Stimulated activated CD4-positive, alpha-beta T cell treated with anti-CD3 and anti-CD28 coated beads, Interleukin-1b, Interleukin-23, amount 100 ng/mL, for 1 hour (primary cell): ENCODE measurements around the gene PDE4D.

Source experiments
- DNase-seq, 2 donors: peaks; one replicate each; pipeline ENCODE4 v3.0.0-alpha.2; 2020; ENCODE audit warnings: low read depth in 2 of 2

The PDE4D gene

DNA sequence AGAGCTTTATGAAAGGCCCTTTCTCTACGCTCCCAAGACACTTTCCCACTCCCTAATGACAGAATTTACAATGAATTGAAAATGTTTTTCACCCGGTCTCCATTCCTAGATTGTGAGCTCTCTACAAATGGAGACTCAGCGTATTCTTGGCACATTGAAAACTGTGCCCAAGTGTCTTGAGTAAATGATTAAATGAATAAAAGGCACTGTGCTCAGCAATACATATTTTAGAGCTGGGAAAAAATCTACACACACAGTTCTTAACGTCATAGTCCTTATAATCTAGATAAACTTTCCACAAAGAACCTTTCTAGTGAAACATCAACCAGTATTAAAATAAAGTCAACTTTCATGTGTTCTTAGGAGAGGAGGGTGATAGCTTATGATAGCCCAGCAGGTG is 676.7 kb downstream of the PDE4D start:
- DNase-seq: no peak

- no peak for DNase-seq
Measured at GRCh38 chr5:59212596-59212995, 680.9 kb downstream of the PDE4D start.

GRCh38 chr5:59209758-59210359 is 683.7 kb downstream of the PDE4D start:
- DNase-seq: no peak

DNA sequence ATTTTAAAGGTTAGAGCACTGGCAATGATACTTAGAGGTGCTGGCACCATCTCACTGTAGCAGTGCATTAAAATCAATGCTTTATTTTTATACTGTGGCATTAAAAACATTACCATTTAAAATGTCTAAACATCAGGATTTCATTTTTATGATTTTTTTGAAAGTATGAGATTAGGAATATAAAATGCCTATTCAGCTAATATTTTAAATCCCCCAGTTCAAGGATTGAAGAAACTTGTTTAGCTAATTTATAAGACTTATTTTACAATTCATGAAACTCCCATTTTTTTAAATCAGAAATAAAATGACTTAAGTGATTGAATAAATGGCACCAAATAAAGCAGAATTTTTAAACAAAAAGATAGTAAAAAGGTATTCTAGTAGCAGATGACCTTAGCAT is 685.1 kb downstream of the PDE4D start:
- no peak for DNase-seq

- DNase-seq: no peak
Measured at GRCh38 chr5:59207401-59207800, 686.1 kb downstream of the PDE4D start.

GRCh38 chr5:59206132-59206581 is 687.4 kb downstream of the PDE4D start:
- DNase-seq: no peak

GRCh38 chr5:59204114-59204897 is 689.2 kb downstream of the PDE4D start:
- DNase-seq: no peak

DNA sequence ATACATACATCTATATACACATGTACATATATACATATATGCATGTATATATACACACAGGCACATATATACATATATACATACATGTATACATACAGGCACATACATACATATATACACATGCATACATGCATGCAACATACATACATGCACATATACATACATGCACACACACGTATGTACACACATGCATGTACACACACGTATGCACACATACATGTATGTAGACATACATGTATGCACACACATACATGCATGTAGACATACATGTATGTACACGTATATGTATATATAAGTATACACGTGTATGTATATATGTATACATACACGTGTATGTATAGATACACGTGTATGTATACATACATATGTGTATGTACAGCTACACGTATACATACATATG is 693.7 kb downstream of the PDE4D start:
- DNase-seq: no peak

GRCh38 chr5:59198832-59199231 is 694.7 kb downstream of the PDE4D start:
- no peak for DNase-seq

DNA sequence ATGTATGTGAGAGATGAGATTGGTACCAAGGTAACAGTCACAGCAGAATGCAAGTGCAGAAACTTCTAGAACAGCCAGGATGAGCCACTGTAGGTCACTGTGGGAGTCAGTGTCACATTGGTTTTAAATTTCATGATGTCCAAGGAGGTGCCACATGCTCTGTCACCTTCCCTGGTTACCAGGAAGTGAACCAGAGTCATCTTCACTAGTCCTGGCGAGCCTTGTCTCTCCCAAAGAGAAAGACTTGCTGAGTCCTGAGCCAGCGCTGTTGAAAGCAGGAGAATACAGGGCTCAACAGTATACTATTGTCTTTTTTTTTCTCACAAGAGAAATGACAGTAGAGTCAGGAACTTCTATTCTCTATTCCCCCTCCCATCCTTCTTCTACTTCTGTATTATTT is 695.2 kb downstream of the PDE4D start:
- DNase-seq: no peak

DNA sequence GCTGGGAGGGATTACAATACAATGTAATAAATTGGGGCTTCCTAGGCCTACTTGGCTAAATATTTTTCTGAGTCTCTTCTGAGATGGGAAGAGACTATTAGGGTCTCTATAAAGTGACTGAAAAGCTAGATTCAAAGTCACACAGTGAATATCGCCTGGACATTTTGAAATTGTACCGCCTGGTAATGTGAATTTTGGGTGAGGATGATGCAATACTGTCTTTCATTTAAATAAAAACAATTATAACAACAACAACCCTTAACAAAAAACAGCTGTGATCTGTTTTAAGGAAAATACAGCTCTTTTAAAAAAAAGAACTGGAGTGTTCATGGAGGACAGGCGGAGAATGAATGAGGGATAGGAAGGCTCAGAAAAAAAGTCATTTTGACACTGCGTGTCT is 695.6 kb downstream of the PDE4D start:
- no peak for DNase-seq

DNA sequence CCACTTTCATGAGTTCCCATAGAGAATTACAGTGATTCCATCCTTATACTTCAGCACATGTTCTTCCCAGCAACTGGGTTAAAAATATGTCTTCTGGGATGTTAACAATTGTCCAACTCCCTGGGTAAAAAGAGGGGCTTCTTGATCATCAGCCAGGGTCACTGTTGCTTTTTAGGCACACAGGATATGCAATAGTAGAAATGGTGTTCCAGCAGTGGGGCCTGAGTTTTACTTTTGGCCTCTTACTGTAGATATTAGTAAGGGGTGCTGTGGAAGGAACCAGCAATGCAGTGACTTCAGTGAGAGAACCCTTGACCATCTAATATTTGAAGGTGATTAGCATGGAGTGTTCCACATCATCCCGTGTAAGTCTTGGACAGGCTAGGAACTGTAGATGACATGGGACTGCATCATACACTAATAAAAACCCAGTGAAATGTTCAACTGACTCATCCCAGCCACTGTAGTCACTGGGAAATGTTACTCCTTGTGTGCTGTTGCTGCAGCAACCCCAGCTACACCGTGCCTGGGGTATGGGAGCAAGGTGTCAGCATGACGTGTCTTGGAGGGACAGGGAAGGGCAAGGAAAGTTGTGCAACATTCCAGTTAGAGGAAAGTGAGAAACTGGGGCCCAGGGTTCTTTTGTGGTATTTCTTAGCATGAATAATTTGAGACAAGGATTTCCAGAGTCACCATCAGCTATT is 699.8 kb downstream of the PDE4D start:
- DNase-seq: no peak

DNA sequence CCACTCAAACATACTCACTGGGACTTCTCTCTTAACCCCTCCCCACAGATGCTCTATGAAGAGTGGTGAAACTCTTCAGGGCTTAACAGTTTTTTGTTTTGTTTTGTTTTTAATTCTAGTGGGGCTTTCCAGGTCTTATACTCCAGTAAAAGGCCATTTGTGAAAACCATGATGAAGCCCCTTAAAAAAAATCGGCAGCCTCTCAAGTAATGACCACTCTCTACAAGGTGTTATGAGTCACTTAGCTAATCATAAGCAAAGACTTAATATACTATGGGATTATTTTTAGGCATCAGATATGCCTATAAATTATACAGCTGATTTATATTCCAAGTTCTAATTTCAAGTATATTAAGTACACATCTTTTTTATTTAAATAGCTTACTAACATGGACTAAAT is 702.8 kb downstream of the PDE4D start:
- DNase-seq: no peak

GRCh38 chr5:59189472-59190244 is 703.9 kb downstream of the PDE4D start:
- no peak for DNase-seq

DNA sequence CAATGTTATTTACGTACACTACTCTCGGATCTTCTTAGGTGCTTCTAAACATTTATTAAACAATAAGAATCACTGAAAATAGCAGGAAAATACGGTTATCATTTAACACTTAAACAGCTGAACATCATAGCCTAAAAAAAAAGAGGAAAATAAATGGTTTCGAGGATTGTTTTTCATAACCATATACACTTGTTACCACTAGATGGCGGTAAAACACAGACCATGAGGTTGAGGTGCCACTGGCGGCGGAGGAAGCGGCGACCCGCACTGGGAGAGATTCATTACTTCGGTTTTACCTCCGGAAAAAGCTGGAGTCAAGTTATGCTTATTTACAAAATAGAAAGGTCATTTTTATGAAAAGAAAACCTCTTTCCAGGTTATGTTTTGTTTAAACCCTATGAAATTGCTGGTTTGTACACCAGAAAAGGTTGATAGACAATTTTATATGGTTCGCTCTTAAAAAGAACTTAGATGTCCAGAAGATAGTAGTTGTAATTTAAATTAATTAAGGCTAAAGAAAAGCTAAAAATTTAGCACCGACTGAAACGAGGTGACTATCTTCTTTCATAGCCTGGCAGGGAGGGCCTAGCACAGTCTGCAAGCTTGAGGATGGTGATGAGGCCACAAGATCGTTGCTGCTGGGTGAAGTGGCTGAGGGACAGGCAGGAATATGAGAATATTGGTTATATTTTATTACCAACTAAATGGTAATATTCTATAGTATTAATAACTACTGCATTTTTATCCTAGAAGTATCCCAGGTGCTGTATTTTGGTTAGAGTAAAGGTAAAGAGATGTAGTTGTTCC is 704.9 kb downstream of the PDE4D start:
- peak; percentile 21 to 22 for DNase-seq

GRCh38 chr5:59187857-59188256 is 705.7 kb downstream of the PDE4D start:
- DNase-seq: no peak

DNA sequence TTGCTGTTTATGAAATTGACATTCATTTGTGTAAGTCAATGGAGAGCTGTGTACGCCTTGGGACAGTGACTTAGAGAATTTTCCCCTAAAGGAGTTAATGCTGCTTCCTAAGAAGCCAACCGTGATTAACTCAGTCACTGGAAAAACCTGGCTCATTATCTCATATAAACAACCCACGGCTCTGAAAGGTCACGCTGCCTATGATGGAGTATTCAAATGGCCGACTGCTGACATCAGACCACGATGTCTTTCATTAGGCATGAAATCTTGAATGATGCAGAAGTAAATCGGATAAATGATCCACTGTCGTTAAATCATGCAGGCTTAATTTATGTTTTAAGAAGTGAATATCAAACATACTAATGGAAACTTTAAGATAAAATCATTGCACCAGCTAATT is 706.9 kb downstream of the PDE4D start:
- DNase-seq: no peak

- no peak for DNase-seq
Measured at GRCh38 chr5:59185757-59186385, 707.7 kb downstream of the PDE4D start.

- no peak for DNase-seq
Measured at GRCh38 chr5:59184769-59185168, 708.8 kb downstream of the PDE4D start.

GRCh38 chr5:59182760-59183159 is 710.8 kb downstream of the PDE4D start:
- no peak for DNase-seq

DNA sequence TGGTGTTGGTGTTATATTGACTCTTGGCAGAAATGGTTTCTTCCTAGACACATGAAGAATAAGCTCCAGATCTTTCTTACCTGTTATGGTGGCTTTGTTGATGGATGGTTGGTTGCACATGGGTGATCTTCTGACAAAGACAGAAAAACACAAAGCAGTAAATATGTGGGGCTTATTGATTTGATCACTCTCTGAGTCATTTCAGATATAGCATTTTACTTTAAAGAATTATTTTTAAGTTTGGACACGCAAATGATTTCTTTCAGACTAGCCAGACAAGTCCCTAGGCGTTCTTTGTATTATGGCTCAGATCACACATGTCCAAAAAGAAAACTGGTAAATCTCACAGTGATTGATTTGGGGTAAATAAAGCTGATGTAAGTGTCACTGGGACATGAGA is 713.0 kb downstream of the PDE4D start:
- no peak for DNase-seq
